ENCODE data around the gene SUSD2.
"Not testable (repeated sequence)": the region's sequence is repeated elsewhere in the genome, so short reads cannot be mapped to it uniquely, and the experiment has no call there.

The SUSD2 gene

DNA sequence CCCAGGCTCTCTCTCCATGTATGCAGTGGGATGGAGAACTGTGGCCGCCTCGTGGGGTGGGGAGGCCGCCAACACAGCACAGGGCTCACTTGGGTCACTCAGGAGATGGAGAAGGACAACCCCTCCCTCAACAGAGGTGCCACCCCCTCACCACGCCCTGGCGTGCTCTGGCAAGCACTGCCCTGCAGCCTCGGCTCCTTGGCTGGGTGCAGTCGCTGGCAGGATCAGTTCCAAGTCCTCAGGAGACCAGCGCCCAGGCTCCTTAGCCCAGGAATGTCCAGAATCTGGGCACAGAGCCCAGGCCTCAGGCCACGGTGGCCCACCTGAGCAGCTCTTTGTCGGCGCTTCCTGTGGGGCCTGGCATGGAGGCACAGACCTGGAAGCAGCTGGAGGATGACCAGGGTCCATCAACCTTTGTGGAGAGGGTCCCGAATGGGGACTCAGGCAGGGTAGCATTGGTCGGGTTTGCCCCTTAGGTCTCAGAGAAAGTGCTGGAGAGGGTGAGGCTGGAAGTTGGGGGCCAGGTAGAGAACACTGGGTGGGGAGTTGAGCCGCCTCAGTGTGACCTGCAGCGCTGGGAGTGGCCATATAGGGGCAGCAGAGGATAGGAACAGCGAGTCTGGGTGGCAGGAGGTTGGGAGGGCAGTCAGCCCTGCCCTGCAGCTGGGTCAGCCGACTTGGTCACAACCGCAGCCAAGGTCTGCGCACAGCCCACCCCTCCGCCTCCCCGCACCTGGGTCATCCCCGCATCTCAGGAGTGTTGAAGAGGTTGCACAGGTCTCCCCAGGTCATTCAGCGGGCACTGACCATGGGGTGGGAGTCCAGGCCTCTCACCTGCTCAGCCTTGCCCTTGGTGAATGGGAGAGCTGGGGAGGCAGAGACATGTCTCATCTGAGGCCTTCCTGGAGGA, 8.2 kb downstream of the SUSD2 start:
- peak in 1 of 4 experiments; percentile 8 for DNase-seq

DNA sequence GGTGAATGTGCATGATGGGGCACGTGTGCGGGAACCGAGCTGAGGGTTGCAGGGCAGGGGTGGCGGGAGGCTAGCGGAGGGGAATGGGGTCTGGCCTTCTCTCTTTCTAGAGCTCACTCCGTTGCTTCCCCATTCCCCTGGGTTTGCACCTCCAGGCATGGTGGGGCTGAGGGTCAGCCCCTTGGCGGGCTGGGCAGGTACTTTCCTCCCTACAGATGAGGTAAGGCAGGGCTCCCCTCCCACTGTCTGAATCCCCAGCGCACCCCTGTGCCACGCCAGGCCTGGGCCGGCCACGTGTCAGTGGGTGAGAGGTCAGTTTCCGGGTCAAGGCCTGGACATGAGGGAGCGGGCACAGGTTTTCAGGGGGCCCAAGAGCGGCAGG, 8.9 kb downstream of the SUSD2 start:
- no peak for DNase-seq

DNA sequence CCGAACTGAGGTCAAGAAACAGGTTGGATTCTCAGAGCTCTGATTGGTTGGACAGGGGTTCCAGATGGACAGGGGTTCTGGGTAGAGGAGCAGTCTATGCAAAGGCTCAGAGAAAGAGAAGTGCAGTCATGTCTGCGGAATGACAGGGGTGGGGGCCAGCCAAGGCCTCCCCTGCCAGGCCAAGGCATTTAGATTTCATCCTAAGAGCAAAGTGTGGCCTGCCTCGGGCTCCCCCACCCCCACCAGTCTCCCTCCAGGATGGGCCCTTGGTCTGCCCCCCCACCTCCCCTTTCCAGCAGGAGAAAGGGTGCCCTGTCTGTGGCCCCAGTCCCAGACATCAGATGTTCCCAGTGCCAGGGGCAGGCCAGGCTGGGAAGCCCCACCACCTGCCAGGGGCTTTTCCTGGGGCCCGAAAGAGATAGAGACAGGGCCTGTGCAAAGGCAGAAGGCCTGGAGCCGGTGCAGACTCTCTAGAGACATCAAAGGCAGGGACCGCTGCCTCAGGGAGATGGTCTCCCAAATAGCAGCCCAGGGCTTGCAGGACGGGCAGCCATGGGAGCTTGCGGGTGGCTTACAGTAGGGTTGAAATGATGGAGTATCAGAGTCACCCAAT, 9.4 kb downstream of the SUSD2 start:
- no peak for DNase-seq

DNA sequence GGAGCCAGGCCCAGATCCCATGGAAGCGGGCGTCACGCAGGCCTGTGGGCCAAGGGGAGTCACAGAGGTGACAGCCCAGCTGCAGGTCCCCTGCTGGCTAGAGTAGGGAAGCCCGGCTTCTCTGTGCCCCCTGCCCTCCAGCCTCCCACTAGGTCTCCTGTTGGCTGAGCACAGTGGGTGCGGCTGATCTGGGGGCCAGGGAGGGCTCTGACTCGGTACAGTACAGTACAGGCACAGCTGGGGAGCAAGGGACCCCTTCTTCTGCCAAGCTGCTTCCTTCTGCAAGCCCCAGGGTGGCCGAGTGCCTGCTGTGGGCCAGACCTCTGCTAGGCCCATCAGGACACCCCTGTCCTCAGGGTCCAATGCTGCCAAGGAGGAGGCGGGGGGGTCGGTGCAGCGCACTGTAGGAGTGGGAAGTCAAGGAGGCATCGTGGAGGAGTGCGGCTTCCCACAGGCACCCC, 10.1 kb downstream of the SUSD2 start:
- DNase-seq = no peak

DNA sequence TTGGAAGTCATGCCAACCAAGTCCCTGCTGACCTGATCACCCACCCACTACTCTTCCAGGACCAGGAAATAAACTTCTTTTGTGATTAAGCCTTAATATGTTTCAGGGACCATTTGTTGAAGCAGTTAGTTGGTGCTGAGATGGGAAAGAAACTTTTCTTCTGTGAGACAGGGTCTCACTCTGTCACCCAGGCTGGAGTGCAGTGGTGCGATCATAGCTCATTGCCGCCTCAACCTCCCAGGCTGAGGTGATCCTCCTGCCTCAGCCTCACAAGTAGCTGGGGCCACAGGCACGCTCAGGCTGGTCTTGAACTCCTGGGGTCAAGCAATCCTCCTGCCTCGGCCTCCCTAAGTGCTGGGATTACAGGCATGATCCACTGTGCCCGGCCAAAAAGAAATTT, 10.6 kb downstream of the SUSD2 start:
- DNase-seq = no peak

DNA sequence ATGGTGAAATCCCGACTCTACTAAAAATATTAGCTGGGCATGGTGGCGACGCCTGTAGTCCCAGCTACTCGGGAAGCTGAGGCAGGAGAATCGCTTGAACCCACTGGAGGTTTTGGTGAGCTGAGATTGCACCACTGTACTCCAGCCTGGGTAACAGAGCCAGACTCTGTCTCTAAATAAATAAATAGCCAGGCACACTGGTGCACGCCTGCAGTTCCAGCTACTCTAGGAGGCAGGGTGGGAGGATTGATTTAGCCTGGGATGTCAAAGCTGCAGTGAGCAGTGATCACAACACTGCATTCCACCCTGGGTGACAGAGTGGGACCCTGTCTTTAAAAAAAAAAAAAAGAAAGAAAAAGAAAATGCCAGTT, 17.4 kb downstream of the SUSD2 start:
- no peak for DNase-seq

DNA sequence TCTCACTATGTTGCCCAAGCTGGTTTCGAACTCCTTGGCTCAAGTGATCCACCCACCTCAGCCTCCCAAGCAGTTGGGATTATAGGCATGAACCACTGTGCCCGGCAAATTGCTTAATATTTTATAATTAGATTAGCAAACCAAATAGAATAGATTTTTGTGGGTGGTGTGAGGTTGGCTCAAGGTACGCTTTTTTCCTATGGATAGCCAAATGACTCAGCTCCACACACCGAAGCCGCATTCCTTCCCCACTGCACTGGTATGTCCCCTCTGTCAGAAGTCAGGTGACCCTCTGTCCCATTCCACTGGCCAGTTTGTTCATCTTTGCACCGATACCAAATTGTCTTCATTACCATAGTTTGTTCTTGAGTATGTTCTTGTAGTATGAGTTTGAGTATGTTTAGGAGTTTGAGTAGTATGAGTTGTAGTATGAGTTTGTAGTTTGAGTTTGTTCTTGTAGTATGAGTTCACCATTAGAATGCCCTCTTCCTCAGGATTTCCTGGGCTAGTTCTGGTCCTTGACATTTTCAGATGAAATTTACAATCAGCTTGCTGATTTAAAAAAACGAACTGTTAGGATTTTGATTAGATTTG, 19.4 kb downstream of the SUSD2 start:
- DNase-seq = no peak

DNA sequence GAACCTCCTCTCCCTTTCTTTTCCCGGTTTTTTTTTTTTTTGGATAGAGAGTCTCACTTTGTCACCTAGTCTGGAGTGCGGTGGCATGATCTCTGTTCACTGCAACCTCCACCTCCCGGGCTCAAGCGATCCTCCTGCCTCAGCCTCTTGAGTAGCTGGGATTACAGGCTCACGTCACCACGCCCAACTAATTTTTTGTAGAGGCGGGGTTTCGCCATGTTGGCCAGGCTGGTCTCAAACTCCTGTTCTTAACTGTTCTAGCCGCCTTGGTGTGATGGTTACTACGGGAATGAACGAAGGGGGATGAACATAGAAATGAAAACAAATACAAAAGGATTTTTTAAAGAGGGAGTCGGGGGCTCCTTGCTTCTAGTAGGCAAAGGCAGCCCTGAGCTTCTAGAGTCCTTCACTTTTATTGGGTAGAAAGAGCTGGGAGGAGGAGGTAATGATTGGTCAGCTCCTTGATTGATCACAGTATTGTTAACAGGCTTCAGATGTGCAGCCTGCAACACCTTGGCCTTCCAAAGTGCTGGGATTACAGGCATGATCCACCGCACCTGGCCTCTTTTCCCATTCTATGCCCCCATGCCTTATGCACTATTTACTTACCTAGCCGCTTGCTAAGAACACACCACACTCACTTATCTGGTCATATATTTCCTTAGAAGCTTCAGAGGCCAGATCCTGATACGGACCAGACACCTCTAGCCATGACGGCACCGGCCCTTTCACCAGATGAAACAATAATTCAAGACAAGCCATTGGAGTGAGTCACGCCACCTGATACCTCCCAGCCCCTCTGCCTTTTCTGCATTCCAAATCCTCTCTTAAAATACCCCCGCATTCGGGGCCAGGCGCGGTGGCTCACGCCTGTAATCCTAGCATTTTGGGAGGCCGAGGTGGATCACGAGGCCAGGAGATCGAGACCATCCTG, 20.7 kb downstream of the SUSD2 start:
- no peak for DNase-seq

DNA sequence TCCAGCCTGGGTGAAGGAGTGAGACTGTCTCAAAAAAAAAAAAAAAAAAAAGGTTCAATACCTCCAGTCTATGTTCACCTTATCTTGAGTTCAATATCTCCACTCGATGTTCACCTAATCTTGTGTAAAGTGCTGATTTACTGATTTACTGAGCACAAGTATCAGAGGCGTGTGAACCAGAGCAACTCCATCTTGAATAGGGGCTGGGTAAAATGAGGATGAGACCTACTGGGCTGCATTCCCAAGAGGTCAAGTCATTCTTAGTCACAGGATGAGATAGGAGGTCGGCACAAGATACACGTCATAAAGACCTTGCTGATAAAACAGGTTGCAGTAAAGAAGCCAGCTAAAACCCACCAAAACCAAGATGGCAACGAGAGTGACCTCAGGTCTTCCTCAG, 22.6 kb downstream of the SUSD2 start:
- DNase-seq = not testable (repeated sequence)

DNA sequence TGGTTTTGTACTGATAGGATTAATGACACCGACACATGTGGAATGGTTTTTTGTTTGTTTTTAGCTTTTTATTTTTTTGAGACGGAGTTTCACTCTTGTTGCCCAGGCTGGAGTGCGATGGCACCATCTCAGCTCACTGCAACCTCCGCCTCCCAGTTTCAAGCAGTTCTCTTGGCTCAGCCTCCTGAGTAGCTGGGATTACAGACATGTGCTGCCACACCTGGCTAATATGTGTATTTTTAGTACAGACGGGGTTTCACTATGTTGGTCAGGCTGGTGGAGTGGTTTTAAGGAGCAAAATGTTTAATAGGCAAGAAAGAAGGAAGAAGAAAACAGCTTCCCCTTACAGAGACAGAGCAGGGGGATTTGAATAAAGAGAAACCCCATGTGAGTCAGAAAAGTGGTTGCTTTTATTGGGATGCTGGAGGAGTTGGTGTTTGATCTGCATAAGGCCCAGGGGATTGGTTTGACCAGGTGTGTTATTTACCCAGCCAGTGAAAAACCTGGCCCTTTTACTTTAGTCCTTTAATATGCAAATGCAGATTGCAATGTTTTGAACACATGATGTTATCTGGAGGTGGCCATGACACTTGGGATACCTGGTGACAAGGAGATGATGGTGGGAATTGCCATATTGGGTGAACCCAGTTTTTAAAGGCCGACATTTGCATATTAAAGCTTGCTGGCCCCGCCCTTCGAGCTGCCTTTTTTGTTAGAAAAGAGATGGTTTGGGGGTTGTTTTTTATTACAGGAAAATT, 24.3 kb downstream of the SUSD2 start:
- DNase-seq = no peak

DNA sequence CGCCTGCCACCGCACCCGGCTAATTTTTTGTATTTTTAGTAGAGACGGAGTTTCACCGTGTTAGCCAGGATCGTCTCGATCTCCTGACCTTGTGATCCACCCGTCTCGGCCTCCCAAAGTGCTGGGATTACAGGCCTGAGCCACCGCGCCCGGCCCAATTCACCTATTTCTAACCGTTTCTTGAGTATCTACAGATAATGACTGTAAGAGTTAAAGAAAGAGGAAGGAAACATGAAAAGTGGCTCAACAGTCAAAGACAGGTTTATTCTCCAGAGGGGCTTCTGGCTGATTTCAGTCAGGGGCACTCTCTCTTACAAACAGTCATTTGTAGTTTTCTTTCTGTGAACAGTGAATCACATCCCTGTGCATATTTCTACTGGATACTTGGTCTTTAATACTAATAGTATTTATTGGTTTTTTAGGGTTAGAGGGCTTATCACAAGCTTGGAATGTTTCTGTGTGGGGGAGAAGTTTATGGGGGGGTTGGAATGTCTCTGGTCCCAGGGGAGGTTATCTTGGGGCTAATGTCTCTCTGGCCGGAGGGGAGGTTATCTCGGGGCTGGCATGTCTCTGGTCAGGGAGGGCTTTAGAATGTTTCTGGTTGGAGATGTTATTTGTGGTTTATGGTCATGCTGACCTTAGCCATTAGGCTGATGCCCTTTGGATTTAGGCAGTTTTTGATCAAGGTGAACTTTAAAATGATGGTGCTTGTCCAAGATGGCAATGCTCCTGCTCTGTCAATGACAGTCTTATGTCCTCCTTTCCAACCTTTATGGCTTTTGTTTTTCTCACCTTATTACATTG, 25.4 kb downstream of the SUSD2 start:
- DNase-seq = not testable (repeated sequence)

DNA sequence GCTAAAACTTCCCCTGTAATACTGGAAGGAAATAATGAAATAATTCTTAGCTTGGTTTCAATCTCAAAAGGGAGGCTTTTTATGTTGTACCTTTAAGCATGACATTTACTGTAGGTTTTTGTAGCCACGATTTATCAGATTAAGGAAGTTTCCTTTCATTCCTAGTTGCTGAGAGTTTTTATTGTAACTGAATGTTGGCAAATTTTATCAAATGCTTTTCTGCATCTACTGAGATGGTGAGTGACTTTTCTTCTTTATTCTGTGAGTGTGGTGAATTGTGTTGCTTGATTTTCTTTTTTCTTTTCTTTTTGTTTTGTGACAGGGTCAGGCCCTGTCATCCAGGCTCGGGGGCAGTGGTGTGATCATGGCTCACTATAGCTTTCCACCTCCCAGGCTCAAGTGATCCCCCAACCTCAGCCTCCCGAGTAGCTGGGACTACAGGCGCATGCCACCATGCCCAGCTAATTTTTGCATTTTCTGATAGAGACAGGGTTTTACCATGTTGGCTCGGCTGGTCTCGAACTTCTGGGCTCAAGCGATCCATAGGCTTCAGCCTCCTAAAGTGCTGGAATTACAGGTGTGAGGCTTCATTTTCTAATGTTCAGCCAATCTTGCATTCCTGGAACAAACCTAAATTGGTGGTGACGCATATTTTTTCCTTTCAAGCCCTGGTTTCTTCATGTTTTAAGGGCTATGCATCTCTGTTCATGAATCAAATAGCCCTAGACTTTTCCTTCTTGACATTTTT, 26.2 kb downstream of the SUSD2 start:
- no peak for DNase-seq

DNA sequence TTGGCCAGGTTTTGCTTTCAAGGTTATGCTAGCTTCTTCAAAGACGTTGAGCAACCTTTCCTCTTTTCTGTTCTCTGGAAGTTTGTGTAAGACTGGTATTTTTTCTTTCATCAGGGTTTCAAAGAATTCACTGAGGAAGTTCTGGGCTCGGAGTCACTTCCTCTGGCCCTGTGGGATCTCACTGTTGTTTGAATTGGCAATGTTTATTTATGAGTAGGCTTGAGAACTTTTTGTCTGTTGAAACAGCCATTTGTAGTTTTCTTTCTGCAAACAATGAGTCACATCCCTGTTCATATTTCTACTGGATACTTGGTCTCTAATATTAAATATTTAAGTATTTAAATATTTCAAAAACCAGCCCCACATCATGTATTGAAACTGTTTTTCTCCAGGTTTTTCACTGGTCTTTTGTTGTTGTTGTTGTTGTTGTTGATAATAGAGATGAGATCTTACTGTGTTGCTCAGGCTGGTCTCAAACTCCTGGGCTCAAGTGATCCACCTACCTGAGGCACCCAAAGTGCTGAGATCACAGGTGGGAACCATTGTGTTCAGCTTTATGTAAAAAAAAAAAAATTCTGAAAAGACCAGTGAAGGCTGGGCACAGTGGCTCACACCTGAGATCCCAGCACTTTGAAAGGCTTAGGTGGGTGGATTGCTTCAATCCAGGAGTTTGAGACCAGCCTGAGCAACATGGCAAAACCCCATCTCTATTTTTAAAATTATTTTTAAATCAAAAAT, 26.9 kb downstream of the SUSD2 start:
- DNase-seq = no peak

DNA sequence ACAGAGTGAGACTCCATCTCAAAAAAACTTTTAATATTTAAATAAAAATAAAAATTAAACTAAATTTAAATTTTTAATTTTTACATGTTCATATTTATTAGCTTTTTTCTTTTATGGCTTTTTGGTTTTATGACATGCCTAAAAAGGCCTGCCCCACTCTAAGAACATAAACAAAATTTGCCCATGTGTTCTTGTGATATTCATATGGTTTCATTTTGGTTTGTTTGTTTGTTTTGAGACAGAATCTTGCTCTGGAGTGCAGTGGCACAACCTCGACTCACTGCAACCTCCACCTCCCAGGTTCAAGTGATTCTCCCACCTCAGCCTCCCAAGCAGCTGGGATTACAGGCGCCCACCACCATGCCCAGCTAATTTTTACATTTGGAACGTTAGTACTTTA, 27.7 kb downstream of the SUSD2 start:
- DNase-seq = no peak

DNA sequence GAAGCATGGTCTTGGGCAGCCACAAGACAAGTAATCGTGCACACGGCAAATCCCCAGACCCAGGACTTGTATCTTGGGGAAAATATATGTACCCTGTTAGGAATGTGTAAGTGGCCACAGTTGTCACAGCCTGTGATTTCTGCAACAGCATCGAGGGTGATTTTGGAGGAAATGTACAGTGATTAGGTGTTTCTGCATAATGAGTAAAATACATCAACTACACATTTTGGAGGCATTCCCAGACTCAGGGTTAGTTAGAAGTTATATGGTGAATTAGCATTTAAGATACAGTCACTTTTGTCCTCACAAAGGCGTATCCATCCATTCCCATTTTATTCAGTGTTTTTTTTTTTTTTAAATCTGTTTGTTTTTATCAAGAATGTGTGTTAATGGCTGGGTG, 28.4 kb downstream of the SUSD2 start:
- DNase-seq = no peak

DNA sequence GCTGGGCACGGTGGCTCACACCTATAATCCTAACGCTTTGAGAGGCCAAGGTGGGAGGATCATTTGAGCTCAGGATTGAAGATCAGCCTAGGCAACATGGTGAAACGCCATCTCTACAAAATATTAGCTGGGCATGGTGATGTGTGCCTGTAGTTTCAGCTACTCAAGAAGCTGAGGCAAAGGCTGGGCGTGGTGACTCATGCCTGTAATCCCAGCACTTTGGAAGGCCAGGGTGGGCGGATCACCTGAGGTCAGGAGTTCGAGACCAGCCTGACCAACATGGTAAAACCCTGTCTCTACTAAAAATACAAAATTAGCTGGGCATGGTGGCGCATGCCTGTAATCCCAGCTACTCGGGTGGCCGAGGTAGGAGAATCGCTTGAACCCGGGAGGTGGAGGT, 29.1 kb downstream of the SUSD2 start:
- DNase-seq = not testable (repeated sequence)

DNA sequence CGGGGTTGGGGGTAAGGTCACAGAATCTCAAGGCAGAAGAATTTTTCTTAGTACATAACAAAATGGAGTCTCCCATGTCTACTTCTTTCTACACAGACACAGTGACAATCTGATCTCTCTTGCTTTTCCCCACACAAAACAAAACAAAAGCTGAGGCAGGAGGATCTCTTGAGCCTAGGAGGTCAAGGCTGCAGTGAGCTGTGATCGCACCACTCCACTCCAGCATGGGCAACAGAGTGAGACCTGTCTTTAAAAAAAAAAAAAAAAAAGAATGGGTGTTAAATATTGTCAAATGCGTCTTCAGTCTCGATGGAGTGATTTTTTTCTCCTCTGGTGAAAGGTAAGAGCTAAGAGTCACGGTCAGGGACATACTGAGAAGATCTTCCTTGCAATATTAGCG, 30.4 kb downstream of the SUSD2 start:
- DNase-seq = not testable (repeated sequence)

DNA sequence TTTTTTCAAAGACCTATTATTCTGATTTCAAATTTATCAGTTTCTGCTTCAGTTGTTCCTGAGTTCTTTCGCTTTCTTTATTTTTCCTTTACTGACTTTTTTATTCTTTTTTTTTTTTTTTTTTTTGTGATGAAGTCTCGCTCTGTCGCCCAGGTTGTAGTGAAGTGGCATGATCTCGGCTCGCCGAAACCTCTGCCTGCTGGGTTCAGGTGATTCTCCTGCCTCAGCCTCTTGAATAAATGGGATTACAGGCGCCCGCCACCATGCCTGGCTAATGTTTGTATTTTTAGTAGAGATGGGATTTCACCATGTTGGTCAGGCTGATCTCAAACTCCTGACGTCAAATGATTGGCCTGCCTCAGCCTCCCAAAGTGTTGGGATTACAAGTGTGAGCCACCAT, 31.8 kb downstream of the SUSD2 start:
- DNase-seq = not testable (repeated sequence)

DNA sequence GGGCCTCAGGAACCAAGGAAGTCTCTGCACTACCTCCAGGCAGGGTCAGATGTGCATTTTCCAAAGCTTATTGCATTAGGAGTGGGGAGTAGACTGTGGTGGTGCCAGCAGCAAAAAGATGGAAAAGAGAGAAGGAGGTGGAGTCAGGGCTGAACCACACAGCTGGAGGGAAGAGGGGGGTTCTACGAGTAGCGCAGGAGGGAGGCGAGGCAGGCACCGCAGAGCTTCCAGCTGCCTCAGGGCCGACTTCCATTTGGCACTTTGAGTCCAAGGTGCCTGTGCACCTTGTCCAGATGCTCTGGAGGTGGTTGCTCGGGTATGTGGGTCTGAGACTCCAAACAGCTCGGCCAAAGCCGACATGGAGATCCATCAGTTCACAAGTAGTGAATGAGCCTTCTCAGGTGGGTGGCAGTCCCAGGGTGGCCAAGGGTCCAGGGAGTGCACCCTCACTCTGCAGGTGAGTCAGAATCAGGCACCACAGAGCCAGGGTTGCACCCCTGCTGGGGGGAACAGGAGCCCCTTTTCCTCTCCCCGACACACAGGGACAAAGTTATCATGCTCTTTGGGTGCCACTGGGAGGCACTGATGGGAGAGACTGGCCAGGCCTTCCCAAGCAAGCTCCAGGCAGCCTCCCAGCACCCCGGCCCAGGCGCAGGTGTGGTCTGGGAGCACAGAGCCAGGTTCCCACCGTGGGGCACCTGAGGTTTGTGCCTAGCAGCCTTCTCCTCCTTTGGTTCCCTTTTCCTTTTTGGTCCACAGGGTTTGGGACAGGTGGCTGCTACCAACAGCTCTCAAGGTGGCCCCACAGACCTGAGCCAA, 33.4 kb downstream of the SUSD2 start:
- DNase-seq = no peak

All from activated CD4-positive, CD25-positive, alpha-beta regulatory T cell (primary cell).